Stomach (tissue), 9 donors: ENCODE measurements around the gene BCAP31. TPM values are rescaled to one million over a fixed set of nuclear protein-coding genes. Genes with fewer than 3 reads are reported as not detected.

Source experiments
- DNase-seq, 2 donors: peaks; one replicate each; pipeline versions ENCODE4 v3.0.0 to v3.0.0-alpha.2; 2013 to 2019
- H3K27ac ChIP-seq, 5 donors: fragments of 200-600 bp in 4 of 5; sonication (generic) in 4 of 5; one replicate each; pipeline ENCODE4 v1.5.1; 2013 to 2019; ENCODE audit warnings: mild to moderate bottlenecking in 1 of 5, moderate library complexity in 1 of 5
- H3K27me3 ChIP-seq, 3 donors: fragments of 200-600 bp; sonication (generic); one replicate each; pipeline ENCODE4 v1.5.1; 2017 to 2019; ENCODE audit warnings: mixed run types in 1 of 3
- H3K36me3 ChIP-seq, 4 donors: fragments of 200-600 bp; sonication (generic); 1 replicate in 3 of 4; 2 replicates in 1 of 4; pipeline ENCODE4 v1.5.1; 2016 to 2019
- H3K4me1 ChIP-seq, 4 donors: fragments of 200-600 bp; sonication (generic); one replicate each; pipeline ENCODE4 v1.5.1; 2016 to 2019
- H3K4me3 ChIP-seq, 4 donors: fragments of 200-600 bp; sonication (generic) in 3 of 4; one replicate each; pipeline ENCODE4 v1.5.1; 2016 to 2019; ENCODE audit warnings: mild to moderate bottlenecking in 1 of 4
- H3K9me3 ChIP-seq, 4 donors: fragments of 200-600 bp; sonication (generic); one replicate each; pipeline ENCODE4 v1.5.1; 2016 to 2019
- CTCF ChIP-seq, 7 experiments: fragments of 450-650 bp in 4 of 7; fragments of 200-600 bp in 3 of 7; sonication (generic) in 3 of 7; IDR thresholded peaks; one replicate each; pipeline ENCODE4 v1.5.1; 2016 to 2019; ENCODE audit warnings: antibody characterized with exemption in 7 of 7, control low read depth in 2 of 7, mild to moderate bottlenecking in 1 of 7
- EP300 ChIP-seq: sonication (generic); formaldehyde crosslinking; IDR thresholded peaks from one replicate; pipeline ENCODE4 v1.6.1; 2017; ENCODE audit warnings: antibody characterized with exemption
- POLR2A ChIP-seq, 4 donors: fragments of 450-650 bp; IDR thresholded peaks; one replicate each; pipeline ENCODE4 v1.6.1; 2016; ENCODE audit warnings: antibody characterized with exemption in 4 of 4, control low read depth in 2 of 4, mild to moderate bottlenecking in 1 of 4, moderate library complexity in 1 of 4
- POLR2AphosphoS5 ChIP-seq, 3 donors: sonication (generic); formaldehyde crosslinking; IDR thresholded peaks; one replicate each; pipeline ENCODE4 v1.6.1; 2016; ENCODE audit warnings: antibody characterized with exemption in 3 of 3
- WGBS, 5 donors: extraction: QIAGEN DNeasy Blood & Tissue Kit in 3 of 5; methylation state at CpG; one replicate each; pipeline versions ENCODE4 v1.1.5 to v1.1.7; 2013 to 2018; 5-methylcytosine and 5-hydroxymethylcytosine counted together
- intact Hi-C: fragments of 100-400 bp; cut with DNase I; formaldehyde crosslinking; loops from one replicate; pipeline ENCODE4 v1.15.1; 2023; ENCODE audit warnings: low total_unique reads
- polyA plus RNA-seq, 3 donors: library from polyadenylated mRNA; stranded (reverse); fragments of 200-250 nt; gene quantifications; one replicate each; pipeline ENCODE4 v1.2.3, GENCODE V29; 2013
- total RNA-seq, 5 donors: library from RNA; depleted of rRNA; stranded (reverse); fragments of >200 nt; gene quantifications; one replicate each; pipeline versions ENCODE4 v1.1.0 to v1.2.3, GENCODE V29; 2014 to 2016
- donor health status: healthy with polysubstance abuse.
- donor health status: Bipolar disorder and iron deficiency.
- donor health status: healthy.

Gene BCAP31
- total and polyA plus RNA-seq, 8 donors, result 0.58 to 156 (median 82.0) TPM

GRCh38 chrX:153681175-153681574 is 43.0 kb downstream of the BCAP31 start:
- Histone ChIP-seq H3K36me3 (no peaks in the 10 kb centered on the region), H3K4me3 (no peak overlapping the region), H3K9me3 (peaks cover 0 to 14% (median 4%) of the 10 kb centered on the region in 4 donors), H3K4me1 (no peaks in the 10 kb centered on the region), H3K27ac (no peak overlapping the region), H3K27me3 (peaks cover 8 to 21% (median 19%) of the 10 kb centered on the region in 3 donors)
- no peak for DNase-seq
- intact Hi-C loops, result no loop called here
- TF ChIP-seq POLR2AphosphoS5 (IDR thresholded peaks at IDR 0.05) (no peak), CTCF (IDR thresholded peaks at IDR 0.05) (no peak), EP300 (no peak), POLR2A (IDR thresholded peaks at IDR 0.05) (no peak)
- 64 to 76% (median 69%) methylated on average over 11 to 12 of the region's 12 CpGs for WGBS, 5 donors

GRCh38 chrX:153674219-153674851 is 49.9 kb downstream of the BCAP31 start:
- Histone ChIP-seq H3K27me3 (peaks cover 0 to 41% (median 35%) of the 10 kb centered on the region in 3 donors), H3K4me3 (no peak overlapping the region), H3K4me1 (peaks cover 0 to 5% (median 0%) of the 10 kb centered on the region in 4 donors), H3K27ac (no peak overlapping the region), H3K9me3 (no peaks in the 10 kb centered on the region), H3K36me3 (no peaks in the 10 kb centered on the region)
- WGBS, 5 donors, result 65 to 78% (median 72%) methylated on average over 24 to 27 of the region's 27 CpGs
- no peak for DNase-seq
- intact Hi-C loops, result no loop called here
- TF ChIP-seq CTCF (IDR thresholded peaks at IDR 0.05) (no peak), EP300 (no peak), POLR2A (IDR thresholded peaks at IDR 0.05) (no peak), POLR2AphosphoS5 (IDR thresholded peaks at IDR 0.05) (no peak)

- no peak within 1 kb of the TSS for H3K27ac ChIP-seq
- TF ChIP-seq POLR2AphosphoS5 (IDR thresholded peaks at IDR 0.05) (no peak), CTCF (IDR thresholded peaks at IDR 0.05) (no peak), EP300 (no peak), POLR2A (IDR thresholded peaks at IDR 0.05) (no peak)
- peak in 1 of 2 donors; percentile 54 for DNase-seq
- WGBS, 5 donors, result 9 to 54% (median 10%) methylated on average over 2 to 72 of the region's 98 CpGs
- intact Hi-C loops, result no loop called here
- peaks cover 0 to 41% (median 35%) of the 10 kb centered on the region in 3 donors for H3K27me3 ChIP-seq
- H3K9me3 ChIP-seq, result no peaks in the 10 kb centered on the region
- peak within 1 kb of the TSS in 2 of 4 donors; percentile 24 to 33 for H3K4me3 ChIP-seq
- peaks cover 0 to 5% (median 0%) of the 10 kb centered on the region in 4 donors for H3K4me1 ChIP-seq
- H3K36me3 ChIP-seq, result no peaks in the 10 kb centered on the region
Observed at GRCh38 chrX:153673428-153674218, 50.6 kb downstream of the BCAP31 start, which contains the start of gene PNCK. TSS of gene PNCK (minus strand) at chrX:153673813. CDS start at chrX:153673076, 737 bp downstream.

GRCh38 chrX:153672531-153673427 is 51.4 kb downstream of the BCAP31 start:
- H3K4me1 ChIP-seq, result peaks cover 0 to 9% (median 0%) of the 10 kb centered on the region in 4 donors
- no peaks in the 10 kb centered on the region for H3K9me3 ChIP-seq
- no peak overlapping the region for H3K27ac ChIP-seq
- DNase-seq, result peak in 1 of 2 donors; percentile 41
- no peaks in the 10 kb centered on the region for H3K36me3 ChIP-seq
- WGBS, 5 donors, result 42 to 73% (median 46%) methylated on average over 14 to 52 of the region's 53 CpGs
- intact Hi-C loops, result no loop called here
- H3K27me3 ChIP-seq, result peaks cover 0 to 41% (median 35%) of the 10 kb centered on the region in 3 donors
- TF ChIP-seq POLR2A (IDR thresholded peaks at IDR 0.05), result no peak
- no peak for TF ChIP-seq CTCF (IDR thresholded peaks at IDR 0.05)
- TF ChIP-seq EP300, result no peak
- no peak for TF ChIP-seq POLR2AphosphoS5 (IDR thresholded peaks at IDR 0.05)
- H3K4me3 ChIP-seq, result peak overlapping the region in 2 of 4 donors; percentile 24 to 33
